ENCODE data around the gene BACE2. TPM values are rescaled to one million over a fixed set of nuclear protein-coding genes. Genes with fewer than 3 reads are reported as not detected.
A peak's percentile ranks its signal among the peaks of the same experiment; 100 is the strongest.

The BACE2 gene
- total RNA-seq, 1 experiment from 2014 or later = 40.8 TPM

GRCh38 chr21:41164052-41164451, 3.9 kb upstream of the BACE2 start:
- no peaks in the 10 kb centered on the region for H3K79me2 ChIP-seq (ENCODE audit: low read depth)
- TF ChIP-seq, protein P1, sequence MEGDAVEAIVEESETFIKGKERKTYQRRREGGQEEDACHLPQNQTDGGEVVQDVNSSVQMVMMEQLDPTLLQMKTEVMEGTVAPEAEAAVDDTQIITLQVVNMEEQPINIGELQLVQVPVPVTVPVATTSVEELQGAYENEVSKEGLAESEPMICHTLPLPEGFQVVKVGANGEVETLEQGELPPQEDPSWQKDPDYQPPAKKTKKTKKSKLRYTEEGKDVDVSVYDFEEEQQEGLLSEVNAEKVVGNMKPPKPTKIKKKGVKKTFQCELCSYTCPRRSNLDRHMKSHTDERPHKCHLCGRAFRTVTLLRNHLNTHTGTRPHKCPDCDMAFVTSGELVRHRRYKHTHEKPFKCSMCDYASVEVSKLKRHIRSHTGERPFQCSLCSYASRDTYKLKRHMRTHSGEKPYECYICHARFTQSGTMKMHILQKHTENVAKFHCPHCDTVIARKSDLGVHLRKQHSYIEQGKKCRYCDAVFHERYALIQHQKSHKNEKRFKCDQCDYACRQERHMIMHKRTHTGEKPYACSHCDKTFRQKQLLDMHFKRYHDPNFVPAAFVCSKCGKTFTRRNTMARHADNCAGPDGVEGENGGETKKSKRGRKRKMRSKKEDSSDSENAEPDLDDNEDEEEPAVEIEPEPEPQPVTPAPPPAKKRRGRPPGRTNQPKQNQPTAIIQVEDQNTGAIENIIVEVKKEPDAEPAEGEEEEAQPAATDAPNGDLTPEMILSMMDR (conservative IDR thresholded peaks at IDR 0.05) = no peak
- no peak for TF ChIP-seq EZH2 (IDR thresholded peaks at IDR 0.05; ENCODE audit: low read depth)
- no peak for DNase-seq
- POLR2A ChIA-PET (ENCODE audit: unreplicated experiment) = no interaction called here
- peaks cover 8% of the 10 kb centered on the region for H3K4me1 ChIP-seq (replicated peaks; ENCODE audit: insufficient read depth)
- H3K9me3 ChIP-seq (ENCODE audit: insufficient read depth, low read depth) = no peaks in the 10 kb centered on the region
- H3F3A ChIP-seq (ENCODE audit: insufficient read depth, low read depth) = peaks cover 19% of the 10 kb centered on the region
- no peaks in the 10 kb centered on the region for H3K9me2 ChIP-seq (ENCODE audit: insufficient read depth)
- no peaks in the 10 kb centered on the region for H3K36me3 ChIP-seq (ENCODE audit: low read depth)
- H3K27me3 ChIP-seq (ENCODE audit: insufficient read depth, low read depth) = no peaks in the 10 kb centered on the region
- CTCF ChIA-PET = no interaction called here
- H4K20me1 ChIP-seq (ENCODE audit: insufficient read depth) = no peaks in the 10 kb centered on the region
- no TSS peak for BruUV-seq (replicated peaks)
- H3K27ac ChIP-seq = no peak overlapping the region
- H3K4me3 ChIP-seq = no peak overlapping the region
- H2AFZ ChIP-seq = no peak overlapping the region
- intact Hi-C loops (cut with micrococcal nuclease; ENCODE audit: unreplicated experiment) = no loop called here
- H3K4me2 ChIP-seq = no peak overlapping the region

DNA sequence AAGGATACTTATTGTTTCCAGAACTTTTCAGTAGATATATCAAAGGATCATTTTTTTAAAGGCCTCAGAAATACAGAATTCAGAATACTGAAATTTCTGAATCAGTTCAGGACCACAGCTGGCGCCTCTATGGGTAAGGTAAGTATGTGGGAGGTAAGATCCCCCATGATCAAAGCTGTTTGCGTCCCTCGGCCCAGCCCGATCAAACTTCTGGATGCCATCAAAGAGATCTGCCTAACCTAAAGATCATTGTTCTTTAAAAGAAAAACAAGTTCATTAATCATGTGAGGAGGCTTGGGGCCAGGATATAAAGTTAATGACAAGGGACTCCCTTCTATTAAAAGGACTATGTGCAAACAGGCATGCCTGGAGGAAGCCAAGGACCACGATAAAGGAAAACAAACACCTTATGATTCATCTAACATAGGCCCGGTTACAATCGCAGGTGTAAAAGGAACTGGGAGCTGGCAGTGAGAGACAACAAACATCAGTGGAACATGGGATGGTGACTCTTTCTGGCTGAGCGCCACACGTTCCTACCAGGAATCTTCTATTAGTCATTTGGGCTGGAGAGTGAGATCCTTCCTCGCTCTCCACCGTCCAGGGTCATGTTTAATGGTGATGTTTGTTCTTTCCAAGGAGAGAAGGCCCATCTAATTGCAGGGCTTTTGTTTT, 2.8 kb upstream of the BACE2 start:
- Histone ChIP-seq H3K4me1 (replicated peaks; ENCODE audit: insufficient read depth) (peaks cover 18% of the 10 kb centered on the region), H2AFZ (no peak overlapping the region), H3K9me3 (ENCODE audit: insufficient read depth, low read depth) (no peaks in the 10 kb centered on the region), H3K36me3 (ENCODE audit: low read depth) (no peaks in the 10 kb centered on the region), H3K4me2 (peak overlapping the region; percentile 8; the same call in 1 of the 2 replicates), H3K9me2 (ENCODE audit: insufficient read depth) (no peaks in the 10 kb centered on the region), H3K27ac (0 out of 2 replicates have a peak overlapping the region, but pooled peaks have one; percentile 15), H3K79me2 (ENCODE audit: low read depth) (peaks cover 3% of the 10 kb centered on the region; the same call in 1 of the 2 replicates), H3K4me3 (no peak overlapping the region), H3K27me3 (ENCODE audit: insufficient read depth, low read depth) (no peaks in the 10 kb centered on the region), H3F3A (ENCODE audit: insufficient read depth, low read depth) (peaks cover 19% of the 10 kb centered on the region), H4K20me1 (ENCODE audit: insufficient read depth) (no peaks in the 10 kb centered on the region)
- TF ChIP-seq EZH2 (IDR thresholded peaks at IDR 0.05; ENCODE audit: low read depth) = no peak
- TF ChIP-seq, protein P1 (conservative IDR thresholded peaks at IDR 0.05) = no peak
- ChIA-PET POLR2A (ENCODE audit: unreplicated experiment) (no interaction called here), CTCF (no interaction called here)
- peak; percentile 58 to 73 for DNase-seq
- intact Hi-C loops (cut with micrococcal nuclease; ENCODE audit: unreplicated experiment) = loop anchor here (5.0 kb wide), 2 partner anchors 43 to 297 kb away; no protein-coding TSS in a partner anchor
- BruUV-seq (replicated peaks) = no TSS peak

DNA sequence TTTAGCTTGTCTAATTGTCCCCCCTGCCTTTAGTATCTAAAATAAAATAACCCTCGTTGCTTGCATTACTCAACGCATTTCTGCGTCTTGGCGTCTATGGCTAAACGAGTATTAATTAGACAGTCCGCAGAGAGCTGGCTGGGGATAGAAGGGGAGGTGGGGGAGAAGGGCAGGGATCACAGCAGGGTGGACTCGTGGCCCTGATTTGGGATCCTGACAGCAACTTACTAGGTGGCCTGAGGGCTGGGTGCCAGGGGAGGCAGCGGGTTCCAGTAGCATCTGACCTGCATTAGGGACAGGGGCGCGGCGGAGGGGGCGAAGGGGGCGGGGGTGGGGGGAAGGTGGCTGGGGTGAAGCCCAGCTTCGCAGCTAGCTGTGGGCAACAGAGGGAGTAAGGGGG, 1.1 kb upstream of the BACE2 start:
- Histone ChIP-seq H3K36me3 (ENCODE audit: low read depth) (no peaks in the 10 kb centered on the region), H3F3A (ENCODE audit: insufficient read depth, low read depth) (peaks cover 19% of the 10 kb centered on the region), H3K9me2 (ENCODE audit: insufficient read depth) (no peaks in the 10 kb centered on the region), H2AFZ (no peak overlapping the region), H3K4me2 (peak overlapping the region; percentile 79; the same call in 1 of the 2 replicates), H3K27me3 (ENCODE audit: insufficient read depth, low read depth) (no peaks in the 10 kb centered on the region), H4K20me1 (ENCODE audit: insufficient read depth) (no peaks in the 10 kb centered on the region), H3K4me1 (replicated peaks; ENCODE audit: insufficient read depth) (peaks cover 20% of the 10 kb centered on the region), H3K4me3 (no peak overlapping the region), H3K79me2 (ENCODE audit: low read depth) (peaks cover 3% of the 10 kb centered on the region; the same call in 1 of the 2 replicates), H3K27ac (no peak overlapping the region), H3K9me3 (ENCODE audit: insufficient read depth, low read depth) (no peaks in the 10 kb centered on the region)
- POLR2A ChIA-PET (ENCODE audit: unreplicated experiment) = no interaction called here
- no peak for TF ChIP-seq EZH2 (IDR thresholded peaks at IDR 0.05; ENCODE audit: low read depth)
- TF ChIP-seq, protein P1 (conservative IDR thresholded peaks at IDR 0.05) = no peak
- no peak for DNase-seq
- CTCF ChIA-PET = no interaction called here
- no TSS peak for BruUV-seq (replicated peaks)
- intact Hi-C loops (cut with micrococcal nuclease; ENCODE audit: unreplicated experiment) = loop anchor here (5.0 kb wide), 2 partner anchors 45 to 295 kb away; no protein-coding TSS in a partner anchor
